Measurements from ENCODE around the gene KIF7. TPM values are rescaled to one million over a fixed set of nuclear protein-coding genes. Genes with fewer than 3 reads are reported as not detected.

Gene KIF7
- polyA plus RNA-seq, 1 donor (not counting 4 experiments of a cell fraction or from before 2014, with no cell fraction given): 0.54 TPM

- no peak overlapping the region for H2AFZ ChIP-seq (ENCODE audit: control insufficient read depth, low read length)
Observed at GRCh38 chr15:89686522-89686921, 31.3 kb upstream of the KIF7 start.

GRCh38 chr15:89685995-89686394, 30.7 kb upstream of the KIF7 start:
- Histone ChIP-seq H2AFZ (ENCODE audit: control insufficient read depth, low read length) (no peak overlapping the region), H3K4me3 (ENCODE audit: control insufficient read depth in 2 of 3, extremely low read depth in 1 of 3, insufficient read depth in 2 of 3, low read depth in 1 of 3, low read length in 3 of 3) (no peak overlapping the region), H3K9me3 (ENCODE audit: control insufficient read depth, low read depth, low read length) (no peaks in the 10 kb centered on the region), H4K20me1 (ENCODE audit: control insufficient read depth, extremely low read depth, insufficient read depth, low read length) (no peaks in the 10 kb centered on the region), H3K79me2 (ENCODE audit: control insufficient read depth, insufficient read depth, low read length) (no peaks in the 10 kb centered on the region), H3K9ac (ENCODE audit: control insufficient read depth, extremely low read depth, insufficient read depth, low read length) (no peak overlapping the region), H3K4me2 (ENCODE audit: control insufficient read depth, extremely low read depth, insufficient read depth, low read depth, low read length) (no peak overlapping the region), H3K36me3 (ENCODE audit: control insufficient read depth in 2 of 2, extremely low read depth in 1 of 2, insufficient read depth in 2 of 2, low read length in 2 of 2) (no peaks in the 10 kb centered on the region), H3K9me1 (ENCODE audit: control insufficient read depth, extremely low read depth, insufficient read depth, low read length) (no peaks in the 10 kb centered on the region), H3K27me3 (ENCODE audit: control insufficient read depth, extremely low read depth, insufficient read depth, low read length) (no peaks in the 10 kb centered on the region), H3K4me1 (ENCODE audit: control insufficient read depth, extremely low read depth, insufficient read depth, low read length) (no peaks in the 10 kb centered on the region), H3K27ac (ENCODE audit: control insufficient read depth, insufficient read depth, low read length) (no peak overlapping the region)
- dilution Hi-C loops (cut with MboI; ENCODE audit: extremely low pct_ligation_motif_present, low sequenced_read_pairs): no loop called here
- DNase-seq (ENCODE audit: low read depth, low spot score) (no peak), FAIRE-seq (no peak)
- TF ChIP-seq CTCF (optimal IDR thresholded peaks at IDR 0.05 in 1 of 3, IDR thresholded peaks at IDR 0.05 in 1 of 3, conservative IDR thresholded peaks at IDR 0.05 in 1 of 3; ENCODE audit: extremely low read depth in 1 of 3, insufficient read depth in 2 of 3, low read length in 3 of 3) (no peak), EZH2 (IDR thresholded peaks at IDR 0.05; ENCODE audit: low read length) (no peak)

More at GRCh38 chr15:89686522-89686921, 31.3 kb upstream of the KIF7 start:
- Histone ChIP-seq H3K9me3 (ENCODE audit: control insufficient read depth, low read depth, low read length) (no peaks in the 10 kb centered on the region), H3K9ac (ENCODE audit: control insufficient read depth, extremely low read depth, insufficient read depth, low read length) (no peak overlapping the region), H3K27me3 (ENCODE audit: control insufficient read depth, extremely low read depth, insufficient read depth, low read length) (no peaks in the 10 kb centered on the region), H3K36me3 (ENCODE audit: control insufficient read depth in 2 of 2, extremely low read depth in 1 of 2, insufficient read depth in 2 of 2, low read length in 2 of 2) (no peaks in the 10 kb centered on the region), H3K4me1 (ENCODE audit: control insufficient read depth, extremely low read depth, insufficient read depth, low read length) (no peaks in the 10 kb centered on the region), H3K9me1 (ENCODE audit: control insufficient read depth, extremely low read depth, insufficient read depth, low read length) (no peaks in the 10 kb centered on the region), H3K27ac (ENCODE audit: control insufficient read depth, insufficient read depth, low read length) (no peak overlapping the region), H3K4me3 (ENCODE audit: control insufficient read depth in 2 of 3, extremely low read depth in 1 of 3, insufficient read depth in 2 of 3, low read depth in 1 of 3, low read length in 3 of 3) (no peak overlapping the region), H4K20me1 (ENCODE audit: control insufficient read depth, extremely low read depth, insufficient read depth, low read length) (no peaks in the 10 kb centered on the region), H3K79me2 (ENCODE audit: control insufficient read depth, insufficient read depth, low read length) (no peaks in the 10 kb centered on the region), H3K4me2 (ENCODE audit: control insufficient read depth, extremely low read depth, insufficient read depth, low read depth, low read length) (no peak overlapping the region)
- no peak for FAIRE-seq
- no peak for TF ChIP-seq CTCF (optimal IDR thresholded peaks at IDR 0.05 in 1 of 3, IDR thresholded peaks at IDR 0.05 in 1 of 3, conservative IDR thresholded peaks at IDR 0.05 in 1 of 3; ENCODE audit: extremely low read depth in 1 of 3, insufficient read depth in 2 of 3, low read length in 3 of 3)
- no peak for TF ChIP-seq EZH2 (IDR thresholded peaks at IDR 0.05; ENCODE audit: low read length)
- dilution Hi-C loops (cut with MboI; ENCODE audit: extremely low pct_ligation_motif_present, low sequenced_read_pairs): no loop called here
- DNase-seq (ENCODE audit: low read depth, low spot score): no peak

Data from keratinocyte (primary cell).